Liver (tissue), 9 donors: ENCODE data around the gene SLC20A1. TPM values are rescaled to one million over a fixed set of nuclear protein-coding genes. Genes with fewer than 3 reads are reported as not detected.

Source experiments
- DNase-seq: peaks from one replicate; pipeline ENCODE4 v3.0.0-alpha.2; 2017; ENCODE audit warnings: low spot score
- H3K27ac ChIP-seq, 2 donors: one replicate each; pipeline ENCODE4 v1.7.0; 2013; ENCODE audit warnings: inconsistent platforms in 2 of 2, low read length in 2 of 2, control low read depth in 1 of 2, low read depth in 1 of 2, mild to moderate bottlenecking in 1 of 2
- H3K27me3 ChIP-seq, 4 donors: one replicate each; pipeline versions ENCODE4 v1.6.1 to v1.7.0; 2013; ENCODE audit warnings: low read length in 3 of 4, inconsistent platforms in 1 of 4, mild to moderate bottlenecking in 1 of 4, moderate library complexity in 1 of 4; ENCODE audit not compliant: control insufficient read depth in 4 of 4, insufficient read depth in 4 of 4
- H3K36me3 ChIP-seq, 4 donors: one replicate each; pipeline versions ENCODE4 v1.6.1 to v1.7.0; 2013; ENCODE audit warnings: low read length in 3 of 4, mild to moderate bottlenecking in 3 of 4, low read depth in 1 of 4, moderate library complexity in 1 of 4; ENCODE audit not compliant: control insufficient read depth in 4 of 4, insufficient read depth in 3 of 4
- H3K4me1 ChIP-seq, 4 donors: one replicate each; pipeline versions ENCODE4 v1.6.1 to v1.7.0; 2013; ENCODE audit warnings: low read length in 3 of 4, mild to moderate bottlenecking in 3 of 4, moderate library complexity in 1 of 4; ENCODE audit not compliant: control insufficient read depth in 4 of 4, insufficient read depth in 4 of 4
- H3K4me3 ChIP-seq, 3 donors: one replicate each; pipeline versions ENCODE4 v1.6.1 to v1.7.0; 2013; ENCODE audit warnings: low read length in 3 of 3, control low read depth in 1 of 3, low read depth in 1 of 3, mild to moderate bottlenecking in 1 of 3
- H3K9ac ChIP-seq, 2 donors: one replicate each; pipeline ENCODE4 v1.7.0; 2013; ENCODE audit warnings: low read length in 2 of 2, mild to moderate bottlenecking in 2 of 2, moderate library complexity in 2 of 2, control low read depth in 1 of 2, low read depth in 1 of 2
- H3K9me3 ChIP-seq, 4 donors: one replicate each; pipeline versions ENCODE4 v1.6.1 to v1.7.0; 2013; ENCODE audit warnings: low read length in 3 of 4; ENCODE audit not compliant: control insufficient read depth in 4 of 4
- ATF3 ChIP-seq: IDR thresholded peaks from 2 replicates; pipeline ENCODE4 v1.6.1; 2016; ENCODE audit warnings: antibody characterized with exemption
- CTCF ChIP-seq: fragments of 150-350 bp; IDR thresholded peaks from 2 replicates; pipeline ENCODE4 v1.5.1; 2017; ENCODE audit warnings: improper control_type of control experiment, low read depth, low read length; ENCODE audit not compliant: missing input control
- EGR1 ChIP-seq, 2 donors: IDR thresholded peaks; 2 replicates each; pipeline ENCODE4 v1.6.1; 2016 to 2018; ENCODE audit warnings: antibody characterized with exemption in 2 of 2, low read depth in 2 of 2
- FOXA1 ChIP-seq: IDR thresholded peaks from 2 replicates; pipeline ENCODE4 v1.6.1; 2016; ENCODE audit warnings: antibody characterized with exemption
- GABPA ChIP-seq, 2 donors: IDR thresholded peaks in 1 of 2; conservative IDR thresholded peaks in 1 of 2; 2 replicates each; pipeline ENCODE4 v1.6.1; 2016; ENCODE audit warnings: antibody characterized with exemption in 2 of 2, mild to moderate bottlenecking in 1 of 2, moderate library complexity in 1 of 2
- HNF4A ChIP-seq, 2 donors: conservative IDR thresholded peaks; 2 replicates each; pipeline ENCODE4 v1.6.1; 2016; ENCODE audit warnings: antibody characterized with exemption in 2 of 2, mild to moderate bottlenecking in 2 of 2
- HNF4G ChIP-seq: IDR thresholded peaks from 2 replicates; pipeline ENCODE4 v1.6.1; 2016; ENCODE audit warnings: antibody characterized with exemption
- JUND ChIP-seq, 2 donors: IDR thresholded peaks; 2 replicates each; pipeline ENCODE4 v1.6.1; 2016; ENCODE audit warnings: antibody characterized with exemption in 2 of 2
- MAX ChIP-seq: IDR thresholded peaks from 2 replicates; pipeline ENCODE4 v1.6.1; 2016; ENCODE audit warnings: antibody characterized with exemption
- NR2F2 ChIP-seq: IDR thresholded peaks from 2 replicates; pipeline ENCODE4 v1.6.1; 2016; ENCODE audit warnings: antibody characterized with exemption
- RAD21 ChIP-seq, 2 donors: IDR thresholded peaks; 2 replicates each; pipeline ENCODE4 v1.6.1; 2016; ENCODE audit warnings: antibody characterized with exemption in 2 of 2, mild to moderate bottlenecking in 2 of 2
- RXRA ChIP-seq, 2 donors: IDR thresholded peaks; 2 replicates each; pipeline ENCODE4 v1.6.1; 2017 to 2018; ENCODE audit warnings: antibody characterized with exemption in 2 of 2, mild to moderate bottlenecking in 1 of 2
- SP1 ChIP-seq: IDR thresholded peaks from 2 replicates; pipeline ENCODE4 v1.6.1; 2018; ENCODE audit warnings: antibody characterized with exemption, mild to moderate bottlenecking
- TAF1 ChIP-seq: conservative IDR thresholded peaks from 2 replicates; pipeline ENCODE4 v1.6.1; 2016; ENCODE audit warnings: antibody characterized with exemption, mild to moderate bottlenecking
- YY1 ChIP-seq: IDR thresholded peaks from 2 replicates; pipeline ENCODE4 v1.6.1; 2016; ENCODE audit warnings: antibody characterized with exemption, mild to moderate bottlenecking
- WGBS: extraction: QIAGEN DNeasy Blood & Tissue Kit; methylation state at CpG from one replicate; pipeline ENCODE4 v1.1.7; 2013; 5-methylcytosine and 5-hydroxymethylcytosine counted together
- polyA plus RNA-seq, 2 donors: library from polyadenylated mRNA; stranded (reverse) in 1 of 2; unstranded in 1 of 2; fragments of 200-250 nt in 1 of 2; fragments of >200 nt in 1 of 2; fragmentation: Nextera tagmentation in 1 of 2; extraction: Ambion mirVana in 1 of 2; gene quantifications; one replicate each; pipeline versions ENCODE4 v1.2.1 to v1.2.3, GENCODE V29; 2013 to 2015
- total RNA-seq, 2 donors: library from RNA; depleted of rRNA; stranded (reverse); fragments of >200 nt; gene quantifications; one replicate each; pipeline ENCODE4 v1.2.3, GENCODE V29; 2014
- TF ChIP-seq, protein P1 (sequence below): IDR thresholded peaks from 2 replicates; pipeline ENCODE4 v1.6.1; 2016; ENCODE audit warnings: antibody characterized with exemption, mild to moderate bottlenecking
- TF ChIP-seq, protein P2 (sequence below): IDR thresholded peaks from 2 replicates; pipeline ENCODE4 v1.6.1; 2016; ENCODE audit warnings: antibody characterized with exemption
- donor health status: healthy.
- donor health status: healthy.
- donor health status: healthy.
- donor health status: healthy.
- donor health status: healthy.

Gene SLC20A1
- total and polyA plus RNA-seq, 4 donors: 15.3 to 56.9 (median 20.0) TPM

DNA sequence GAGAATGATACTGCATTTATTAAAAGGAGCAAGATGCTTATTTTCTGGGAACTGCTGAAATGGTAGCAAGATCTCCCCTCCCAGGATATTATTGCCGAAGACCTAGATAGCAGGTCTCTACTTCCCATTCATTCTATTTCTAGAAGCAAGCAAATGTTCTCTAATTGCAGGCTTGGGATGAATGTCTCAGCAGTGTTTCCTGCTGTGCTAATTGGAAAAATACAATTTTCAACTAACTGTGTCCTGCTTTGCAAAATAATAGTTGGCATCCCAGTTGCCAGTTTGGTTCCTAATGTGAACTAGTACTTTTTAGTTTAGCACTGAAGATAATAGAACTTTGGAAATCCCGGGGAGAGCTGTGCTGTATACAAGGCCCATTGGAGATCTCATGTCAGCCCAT is 26.1 kb downstream of the SLC20A1 start:
- Histone ChIP-seq H3K9me3 (no peaks in the 10 kb centered on the region), H3K27ac (peak overlapping the region in 1 of 2 donors; percentile 7), H3K4me1 (peaks cover 4 to 20% (median 11%) of the 10 kb centered on the region in 4 donors), H3K36me3 (no peaks in the 10 kb centered on the region), H3K27me3 (no peaks in the 10 kb centered on the region), H3K9ac (no peak overlapping the region), H3K4me3 (no peak overlapping the region)
- WGBS: 63% methylated on average over 2 of the region's 2 CpGs
- TF ChIP-seq JUND (IDR thresholded peaks at IDR 0.05): no peak
- TF ChIP-seq RXRA (IDR thresholded peaks at IDR 0.05): no peak
- no peak for TF ChIP-seq YY1
- no peak for TF ChIP-seq GABPA (IDR thresholded peaks at IDR 0.05 in 1 of 2, conservative IDR thresholded peaks at IDR 0.05 in 1 of 2)
- no peak for TF ChIP-seq EGR1 (IDR thresholded peaks at IDR 0.05; ENCODE audit: low read depth in 2 of 2)
- no peak for TF ChIP-seq HNF4G
- TF ChIP-seq CTCF: no peak
- TF ChIP-seq NR2F2: no peak
- no peak for TF ChIP-seq HNF4A (conservative IDR thresholded peaks at IDR 0.05)
- no peak for TF ChIP-seq MAX
- no peak for TF ChIP-seq TAF1
- no peak for TF ChIP-seq SP1
- TF ChIP-seq, protein P1, sequence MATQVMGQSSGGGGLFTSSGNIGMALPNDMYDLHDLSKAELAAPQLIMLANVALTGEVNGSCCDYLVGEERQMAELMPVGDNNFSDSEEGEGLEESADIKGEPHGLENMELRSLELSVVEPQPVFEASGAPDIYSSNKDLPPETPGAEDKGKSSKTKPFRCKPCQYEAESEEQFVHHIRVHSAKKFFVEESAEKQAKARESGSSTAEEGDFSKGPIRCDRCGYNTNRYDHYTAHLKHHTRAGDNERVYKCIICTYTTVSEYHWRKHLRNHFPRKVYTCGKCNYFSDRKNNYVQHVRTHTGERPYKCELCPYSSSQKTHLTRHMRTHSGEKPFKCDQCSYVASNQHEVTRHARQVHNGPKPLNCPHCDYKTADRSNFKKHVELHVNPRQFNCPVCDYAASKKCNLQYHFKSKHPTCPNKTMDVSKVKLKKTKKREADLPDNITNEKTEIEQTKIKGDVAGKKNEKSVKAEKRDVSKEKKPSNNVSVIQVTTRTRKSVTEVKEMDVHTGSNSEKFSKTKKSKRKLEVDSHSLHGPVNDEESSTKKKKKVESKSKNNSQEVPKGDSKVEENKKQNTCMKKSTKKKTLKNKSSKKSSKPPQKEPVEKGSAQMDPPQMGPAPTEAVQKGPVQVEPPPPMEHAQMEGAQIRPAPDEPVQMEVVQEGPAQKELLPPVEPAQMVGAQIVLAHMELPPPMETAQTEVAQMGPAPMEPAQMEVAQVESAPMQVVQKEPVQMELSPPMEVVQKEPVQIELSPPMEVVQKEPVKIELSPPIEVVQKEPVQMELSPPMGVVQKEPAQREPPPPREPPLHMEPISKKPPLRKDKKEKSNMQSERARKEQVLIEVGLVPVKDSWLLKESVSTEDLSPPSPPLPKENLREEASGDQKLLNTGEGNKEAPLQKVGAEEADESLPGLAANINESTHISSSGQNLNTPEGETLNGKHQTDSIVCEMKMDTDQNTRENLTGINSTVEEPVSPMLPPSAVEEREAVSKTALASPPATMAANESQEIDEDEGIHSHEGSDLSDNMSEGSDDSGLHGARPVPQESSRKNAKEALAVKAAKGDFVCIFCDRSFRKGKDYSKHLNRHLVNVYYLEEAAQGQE: no peak
- TF ChIP-seq FOXA1: no peak
- no peak for TF ChIP-seq ATF3
- TF ChIP-seq RAD21 (IDR thresholded peaks at IDR 0.05): no peak
- TF ChIP-seq, protein P2, sequence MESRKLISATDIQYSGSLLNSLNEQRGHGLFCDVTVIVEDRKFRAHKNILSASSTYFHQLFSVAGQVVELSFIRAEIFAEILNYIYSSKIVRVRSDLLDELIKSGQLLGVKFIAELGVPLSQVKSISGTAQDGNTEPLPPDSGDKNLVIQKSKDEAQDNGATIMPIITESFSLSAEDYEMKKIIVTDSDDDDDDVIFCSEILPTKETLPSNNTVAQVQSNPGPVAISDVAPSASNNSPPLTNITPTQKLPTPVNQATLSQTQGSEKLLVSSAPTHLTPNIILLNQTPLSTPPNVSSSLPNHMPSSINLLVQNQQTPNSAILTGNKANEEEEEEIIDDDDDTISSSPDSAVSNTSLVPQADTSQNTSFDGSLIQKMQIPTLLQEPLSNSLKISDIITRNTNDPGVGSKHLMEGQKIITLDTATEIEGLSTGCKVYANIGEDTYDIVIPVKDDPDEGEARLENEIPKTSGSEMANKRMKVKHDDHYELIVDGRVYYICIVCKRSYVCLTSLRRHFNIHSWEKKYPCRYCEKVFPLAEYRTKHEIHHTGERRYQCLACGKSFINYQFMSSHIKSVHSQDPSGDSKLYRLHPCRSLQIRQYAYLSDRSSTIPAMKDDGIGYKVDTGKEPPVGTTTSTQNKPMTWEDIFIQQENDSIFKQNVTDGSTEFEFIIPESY: no peak
- DNase-seq: no peak
